VCaP (cell line): ENCODE results near the gene MUC21.

Experiments
- H3K27ac ChIP-seq: fragments of 450-650 bp; 2 replicates; pipeline ENCODE4 v1.5.1; 2017
- TF ChIP-seq, protein P1 (sequence below): fragments of 450-650 bp; conservative IDR thresholded peaks from 2 replicates; pipeline ENCODE4 v1.5.1; 2017; ENCODE audit warnings: mild to moderate bottlenecking, moderate library complexity

Gene MUC21

DNA sequence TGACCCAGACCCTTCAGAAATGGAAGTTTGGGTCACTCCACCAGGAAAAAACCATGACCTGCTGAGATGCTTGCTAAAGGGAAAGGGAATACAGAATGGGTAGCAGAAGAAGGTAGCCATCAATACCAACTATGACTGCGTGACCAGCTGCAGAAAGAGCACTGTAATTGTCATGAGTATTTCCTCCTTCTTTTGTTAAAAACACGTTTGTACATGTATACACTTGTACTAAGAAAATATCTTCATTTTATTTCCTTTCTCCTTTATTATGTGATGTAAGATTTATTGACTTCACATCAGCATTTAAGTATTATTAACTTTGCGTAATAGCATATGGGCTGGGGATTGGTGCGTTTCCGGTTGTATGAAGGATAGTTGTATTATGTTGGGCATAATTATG lies 12.6 kb upstream of the MUC21 start:
- TF ChIP-seq, protein P1, sequence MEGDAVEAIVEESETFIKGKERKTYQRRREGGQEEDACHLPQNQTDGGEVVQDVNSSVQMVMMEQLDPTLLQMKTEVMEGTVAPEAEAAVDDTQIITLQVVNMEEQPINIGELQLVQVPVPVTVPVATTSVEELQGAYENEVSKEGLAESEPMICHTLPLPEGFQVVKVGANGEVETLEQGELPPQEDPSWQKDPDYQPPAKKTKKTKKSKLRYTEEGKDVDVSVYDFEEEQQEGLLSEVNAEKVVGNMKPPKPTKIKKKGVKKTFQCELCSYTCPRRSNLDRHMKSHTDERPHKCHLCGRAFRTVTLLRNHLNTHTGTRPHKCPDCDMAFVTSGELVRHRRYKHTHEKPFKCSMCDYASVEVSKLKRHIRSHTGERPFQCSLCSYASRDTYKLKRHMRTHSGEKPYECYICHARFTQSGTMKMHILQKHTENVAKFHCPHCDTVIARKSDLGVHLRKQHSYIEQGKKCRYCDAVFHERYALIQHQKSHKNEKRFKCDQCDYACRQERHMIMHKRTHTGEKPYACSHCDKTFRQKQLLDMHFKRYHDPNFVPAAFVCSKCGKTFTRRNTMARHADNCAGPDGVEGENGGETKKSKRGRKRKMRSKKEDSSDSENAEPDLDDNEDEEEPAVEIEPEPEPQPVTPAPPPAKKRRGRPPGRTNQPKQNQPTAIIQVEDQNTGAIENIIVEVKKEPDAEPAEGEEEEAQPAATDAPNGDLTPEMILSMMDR = no peak

DNA sequence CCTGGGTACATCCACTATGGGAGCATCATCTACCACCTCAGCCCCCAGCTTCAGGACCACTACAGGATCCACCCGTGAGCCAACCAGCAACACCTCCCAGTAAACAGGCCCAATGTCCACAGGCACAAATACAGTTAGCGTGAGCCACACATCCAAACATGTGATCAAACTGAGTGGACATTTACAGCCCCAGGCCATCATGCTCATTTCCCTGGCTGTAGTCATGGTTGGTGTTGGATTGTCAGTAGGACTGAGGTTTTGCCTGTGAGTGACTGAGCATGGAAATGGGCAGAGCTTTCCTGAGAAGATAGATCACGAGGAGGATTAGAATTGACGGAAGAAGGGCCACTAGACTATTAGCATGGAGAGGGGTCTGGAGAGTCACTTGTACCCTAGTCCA lies 10.7 kb upstream of the MUC21 start:
- TF ChIP-seq, protein P1 = no peak
- H3K27ac ChIP-seq = no peak overlapping the region

More for the DNA sequence above, 12.6 kb upstream of the MUC21 start:
- H3K27ac ChIP-seq = no peak overlapping the region

DNA sequence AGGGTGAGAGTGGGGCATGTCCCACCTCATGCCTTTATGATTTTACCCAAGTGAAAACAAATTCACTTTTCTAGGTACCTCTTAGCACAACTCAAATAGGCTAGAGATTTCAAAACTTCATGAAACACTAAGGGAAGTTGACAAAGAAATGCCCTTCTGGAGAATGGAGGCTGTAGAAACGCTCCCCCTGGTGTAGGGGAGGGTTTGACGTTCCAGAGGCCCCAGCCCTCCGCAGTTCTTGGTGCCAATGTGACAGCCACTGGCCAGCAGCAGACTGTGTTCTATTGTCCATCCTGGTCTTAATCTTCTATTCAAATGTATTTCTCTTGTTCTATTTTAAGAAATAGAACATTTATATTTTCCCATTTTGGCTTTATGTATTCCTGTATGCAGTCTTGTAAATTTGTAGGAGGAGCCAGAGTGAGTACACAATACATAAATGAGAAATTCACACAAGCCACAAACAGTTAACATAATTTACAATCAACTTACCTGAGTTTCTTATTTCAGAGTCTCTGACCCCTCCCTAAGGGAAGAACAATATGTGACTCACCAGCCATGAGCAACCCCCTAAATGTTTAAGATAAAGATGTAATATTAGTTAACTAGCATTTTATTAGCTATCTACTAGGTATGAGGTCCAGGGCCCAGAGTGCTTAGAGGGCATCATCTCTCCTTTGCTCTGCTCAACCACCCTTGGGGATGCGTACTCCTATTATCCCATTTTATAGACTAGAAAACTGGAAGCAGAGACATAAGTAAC lies 8.8 kb upstream of the MUC21 start:
- TF ChIP-seq, protein P1 = no peak
- no peak overlapping the region for H3K27ac ChIP-seq

DNA sequence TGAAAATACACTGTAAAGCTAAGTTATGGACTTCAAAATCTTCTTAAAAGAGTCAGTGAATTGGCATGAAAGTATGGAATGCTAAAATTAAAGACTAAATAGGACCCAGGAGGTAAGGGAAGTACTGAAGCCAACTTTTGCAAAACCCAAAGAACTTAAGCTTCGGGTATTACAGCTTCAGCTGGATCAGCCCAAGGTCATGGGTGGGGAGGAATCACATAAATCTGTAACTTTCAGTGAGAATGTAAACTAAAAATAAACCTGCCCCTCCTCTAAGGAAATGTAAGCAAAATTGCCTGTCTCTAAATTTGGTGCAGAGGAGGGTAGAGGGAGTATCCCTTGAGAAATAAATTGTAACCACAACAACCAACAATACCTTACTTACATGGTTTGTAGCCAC lies 4.4 kb upstream of the MUC21 start:
- TF ChIP-seq, protein P1 = no peak
- no peak overlapping the region for H3K27ac ChIP-seq

DNA sequence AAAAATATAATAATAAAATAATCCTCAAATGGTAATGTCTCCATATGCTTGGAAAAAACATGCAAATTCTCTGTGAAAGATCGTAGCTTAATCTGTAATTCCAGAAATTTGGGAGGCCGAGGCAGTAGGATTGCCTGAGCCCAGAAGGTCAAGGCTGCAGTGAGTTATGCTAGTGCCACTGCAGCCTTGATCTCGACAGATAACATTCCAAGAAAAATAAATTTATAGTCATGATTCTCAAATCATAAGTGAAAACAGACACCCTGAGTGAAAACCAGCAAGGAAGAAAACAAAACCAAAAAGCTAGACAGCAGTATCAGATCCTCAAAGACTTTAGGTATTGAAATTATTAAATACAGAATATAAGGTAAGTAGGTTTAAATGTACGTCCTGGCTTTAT lies 3.8 kb upstream of the MUC21 start:
- TF ChIP-seq, protein P1 = no peak
- no peak overlapping the region for H3K27ac ChIP-seq

DNA sequence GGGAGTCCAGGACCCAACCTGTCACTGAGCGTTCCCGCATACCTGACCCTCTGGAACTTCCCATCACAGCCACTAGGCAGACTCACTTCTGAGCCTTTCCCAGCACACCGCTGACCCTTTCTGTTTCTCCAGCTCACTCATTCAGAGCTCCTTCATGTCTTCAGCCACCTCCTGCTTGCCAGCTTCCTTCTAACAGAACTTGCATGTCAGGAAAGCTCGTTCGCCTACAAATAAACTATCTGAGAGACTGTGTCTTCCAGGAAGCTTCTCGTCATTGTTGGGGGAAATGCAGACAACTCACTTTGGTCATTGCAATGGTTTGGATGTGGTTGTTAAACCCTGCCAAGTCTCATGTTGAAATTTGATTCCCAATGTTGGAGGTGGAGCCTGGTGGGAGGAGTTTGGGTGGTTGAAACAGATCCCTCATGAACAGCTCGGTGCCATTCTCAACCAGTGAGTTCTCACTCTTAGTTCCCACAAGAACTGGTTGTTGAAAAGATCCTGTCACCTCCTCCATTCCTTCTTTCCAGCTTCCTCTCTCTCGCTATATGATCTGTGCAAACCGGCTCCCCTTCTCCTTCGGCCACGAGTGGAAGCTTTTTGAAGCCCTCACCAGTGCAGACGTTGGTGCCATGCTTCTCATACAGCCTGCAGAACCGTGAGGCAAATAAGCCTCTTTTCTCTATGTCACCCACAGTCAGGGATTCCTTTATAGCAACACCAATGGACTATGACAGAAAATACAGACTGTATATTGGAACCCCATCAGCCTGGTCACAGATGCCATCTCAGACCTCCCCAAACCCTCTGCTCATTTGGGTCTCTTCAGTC lies 1.4 kb upstream of the MUC21 start:
- TF ChIP-seq, protein P1 = no peak; the same call in 1 of the 2 replicates
- H3K27ac ChIP-seq = no peak overlapping the region

DNA sequence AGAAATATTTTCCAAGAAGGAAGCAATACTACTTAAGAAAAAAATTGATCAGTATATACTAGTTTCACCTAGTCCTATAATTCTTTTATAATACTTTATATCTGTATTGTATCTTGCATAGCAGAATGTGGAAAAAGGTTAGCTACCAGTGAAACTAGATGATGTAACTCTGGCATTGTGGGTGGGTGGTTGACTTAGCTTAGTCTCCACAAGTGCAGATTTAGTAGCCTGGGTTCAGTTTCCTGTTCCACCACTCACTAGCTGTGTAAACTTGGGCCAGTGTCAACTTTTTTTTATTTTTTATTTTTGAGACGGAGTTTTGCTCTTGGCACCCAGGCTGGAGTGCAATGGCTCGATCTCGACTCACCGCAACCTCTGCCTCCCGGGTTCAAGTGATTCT lies 2.0 kb downstream of the MUC21 start:
- H3K27ac ChIP-seq = no peak overlapping the region

More for the DNA sequence above, 2.0 kb downstream of the MUC21 start:
- TF ChIP-seq, protein P1 = no peak
